Activated T-cell treated with anti-CD3 and anti-CD28 coated beads, Interleukin-2, amount 50 U/mL, for 72 hours (primary cell): ENCODE results near the gene DDX17. TPM values are rescaled to one million over a fixed set of nuclear protein-coding genes. Genes with fewer than 3 reads are reported as not detected.

Experiments
- ATAC-seq, 2 donors: fragments of 150-1000 bp; cut with Tn5 transposase; replicated peaks in 1 of 2; 2 replicates each; pipeline ENCODE4 v1.10.0; 2021; ENCODE audit warnings: moderate library complexity in 2 of 2, mild to moderate bottlenecking in 1 of 2
- DNase-seq, 2 donors: peaks; one replicate each; pipeline ENCODE4 v3.0.0; 2021 to 2022; ENCODE audit warnings: mixed read lengths in 1 of 2
- H3K27ac Mint-ChIP-seq: one replicate; pipeline ENCODE4 v1.8.0; 2022; ENCODE audit warnings: mild to moderate bottlenecking, moderate library complexity, mixed read lengths
- H3K27me3 Mint-ChIP-seq: one replicate; pipeline ENCODE4 v1.8.0; 2022; ENCODE audit warnings: low read depth, mixed read lengths
- H3K36me3 Mint-ChIP-seq, 2 donors: one replicate each; pipeline ENCODE4 v1.8.0; 2022; ENCODE audit warnings: mixed read lengths in 2 of 2, mild to moderate bottlenecking in 1 of 2; ENCODE audit not compliant: insufficient read depth in 2 of 2
- H3K4me1 Mint-ChIP-seq: one replicate; pipeline ENCODE4 v1.8.0; 2022; ENCODE audit warnings: low read depth, mixed read lengths
- H3K4me3 Mint-ChIP-seq, 2 donors: one replicate each; pipeline ENCODE4 v1.8.0; 2022; ENCODE audit warnings: mild to moderate bottlenecking in 2 of 2, mixed read lengths in 2 of 2, moderate library complexity in 2 of 2
- H3K9me3 Mint-ChIP-seq, 2 donors: one replicate each; pipeline ENCODE4 v1.8.0; 2022; ENCODE audit warnings: mixed read lengths in 2 of 2
- total RNA-seq, 2 donors: library from RNA; stranded (reverse); gene quantifications; one replicate each; pipeline ENCODE4 v1.2.3, GENCODE V29; 2022

Gene DDX17
- total RNA-seq, 2 donors from 2014 or later, result 374 to 431 TPM

- no peak for ATAC-seq
These were observed 61.3 kb downstream of the DDX17 start for GRCh38 chr22:38444783-38445182.

DNA sequence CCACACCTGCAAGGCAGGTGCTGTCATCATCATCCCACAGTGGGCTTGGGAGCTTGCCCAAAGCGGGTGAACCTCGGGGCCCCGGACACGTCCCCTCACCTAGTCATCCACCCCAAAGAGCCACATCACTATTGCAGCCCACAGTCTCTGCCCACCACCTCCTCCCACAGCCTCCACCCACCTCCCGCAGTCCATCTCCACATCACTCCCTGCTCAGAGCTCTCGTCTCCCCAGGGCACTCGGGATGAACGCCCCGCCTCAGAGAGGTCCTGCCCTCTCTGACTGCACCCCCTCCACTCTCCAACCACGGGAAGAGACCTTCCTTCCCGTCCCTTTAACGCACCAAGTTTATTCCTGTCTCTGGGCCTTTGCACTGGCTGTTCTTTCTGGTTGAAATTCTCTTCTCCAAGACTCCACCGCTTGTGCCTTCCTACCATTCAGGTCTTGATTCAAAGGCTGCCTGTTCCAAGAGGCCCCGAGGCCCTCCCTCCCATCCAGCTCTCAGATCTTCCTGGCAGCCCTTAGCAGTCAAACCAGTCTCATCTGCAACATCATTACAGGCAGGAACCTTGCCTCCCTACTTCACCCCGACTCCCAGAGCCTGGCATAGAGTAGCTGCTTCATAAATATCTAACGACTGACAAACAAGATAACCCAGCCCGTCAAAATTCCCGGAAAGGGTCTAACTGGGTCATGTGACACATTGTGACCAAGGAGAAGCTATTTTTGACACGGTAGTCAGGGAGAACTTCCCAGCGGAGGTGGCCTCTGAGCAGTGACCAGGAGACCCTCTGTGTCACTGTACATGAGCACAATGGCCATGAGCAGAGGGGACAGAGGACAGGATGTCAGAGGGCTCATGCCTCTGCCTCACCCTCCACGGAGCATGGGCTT lies 62.2 kb downstream of the DDX17 start:
- Mint-ChIP-seq H3K27ac (no peak overlapping the region), H3K27me3 (peaks cover 6% of the 10 kb centered on the region), H3K4me3 (no peak overlapping the region), H3K9me3 (no peaks in the 10 kb centered on the region), H3K4me1 (no peaks in the 10 kb centered on the region), H3K36me3 (no peaks in the 10 kb centered on the region)
- DNase-seq, result no peak
- ATAC-seq, result no peak

More at GRCh38 chr22:38444783-38445182, 61.3 kb downstream of the DDX17 start:
- Mint-ChIP-seq H3K4me3 (no peak overlapping the region), H3K9me3 (no peaks in the 10 kb centered on the region), H3K4me1 (no peaks in the 10 kb centered on the region), H3K36me3 (no peaks in the 10 kb centered on the region), H3K27ac (no peak overlapping the region), H3K27me3 (peaks cover 6% of the 10 kb centered on the region)
- no peak for DNase-seq

DNA sequence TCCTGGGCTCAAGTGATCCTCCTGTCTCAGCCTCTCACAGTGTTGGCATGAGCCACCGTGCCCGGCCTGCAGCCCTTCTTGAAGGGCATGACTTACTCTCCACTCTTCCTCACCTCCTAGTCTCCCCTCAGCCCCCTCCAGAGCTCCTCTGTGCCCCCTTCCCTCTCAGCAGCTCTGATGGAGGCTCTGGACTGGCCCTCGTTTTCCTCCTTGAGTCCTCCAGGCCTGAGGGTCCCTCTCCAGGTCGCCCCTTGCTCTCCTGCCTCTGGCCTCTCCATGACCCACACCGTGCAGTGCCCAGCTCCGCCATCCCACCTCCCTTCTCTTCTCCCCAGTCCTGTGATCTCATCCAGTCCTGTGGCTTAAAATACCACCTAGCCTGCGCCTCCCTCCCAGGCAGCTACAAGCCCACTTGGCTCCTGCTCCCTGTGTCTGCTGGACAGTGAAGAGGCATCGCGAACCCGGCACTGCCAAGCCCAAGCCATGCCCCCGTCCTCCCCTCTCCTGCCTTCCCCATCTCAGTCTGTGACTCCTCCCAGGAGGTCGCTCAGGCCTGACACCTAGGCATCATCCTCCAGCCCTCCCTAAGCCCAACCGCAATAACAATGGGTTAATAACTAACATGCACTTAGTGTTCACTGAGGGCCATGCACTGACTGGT lies 63.0 kb downstream of the DDX17 start:
- Mint-ChIP-seq H3K4me3 (no peak overlapping the region), H3K27me3 (peaks cover 6% of the 10 kb centered on the region), H3K4me1 (no peaks in the 10 kb centered on the region), H3K36me3 (no peaks in the 10 kb centered on the region), H3K27ac (no peak overlapping the region), H3K9me3 (no peaks in the 10 kb centered on the region)
- DNase-seq (no peak), ATAC-seq (no peak)

- no peak for DNase-seq
- H3K36me3 Mint-ChIP-seq, result no peaks in the 10 kb centered on the region
- no peak overlapping the region for H3K27ac Mint-ChIP-seq
- no peak for ATAC-seq
- H3K27me3 Mint-ChIP-seq, result peaks cover 6% of the 10 kb centered on the region
- no peak overlapping the region for H3K4me3 Mint-ChIP-seq
- no peaks in the 10 kb centered on the region for H3K9me3 Mint-ChIP-seq
- no peaks in the 10 kb centered on the region for H3K4me1 Mint-ChIP-seq
These were observed 64.4 kb downstream of the DDX17 start for GRCh38 chr22:38441620-38442287.

- no peaks in the 10 kb centered on the region for H3K9me3 Mint-ChIP-seq
- no peak for ATAC-seq
These were observed 65.3 kb downstream of the DDX17 start for GRCh38 chr22:38440747-38441350.

DNA sequence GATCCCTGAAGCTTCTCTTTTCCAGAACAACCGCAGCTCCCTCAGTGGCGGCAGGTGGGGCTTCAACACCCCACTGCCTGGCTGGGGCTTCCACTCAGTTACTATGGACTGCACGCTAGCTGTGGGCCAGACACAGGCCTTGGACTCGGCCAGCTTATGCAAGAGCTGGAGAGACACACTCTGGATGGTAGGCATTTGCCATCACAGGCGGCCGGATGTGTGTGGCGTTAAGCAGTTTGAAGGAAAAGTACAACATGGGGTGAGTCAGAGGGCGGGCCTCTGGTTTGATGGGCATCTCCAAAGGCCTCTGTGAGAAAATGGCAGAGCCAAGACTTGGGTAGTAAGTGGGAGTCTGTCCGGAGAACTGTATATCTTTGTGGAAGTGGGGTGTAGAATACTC lies 68.7 kb downstream of the DDX17 start:
- ATAC-seq, result no peak
- H3K27me3 Mint-ChIP-seq, result peaks cover 6% of the 10 kb centered on the region
- H3K4me1 Mint-ChIP-seq, result no peaks in the 10 kb centered on the region
- no peaks in the 10 kb centered on the region for H3K36me3 Mint-ChIP-seq
- no peak overlapping the region for H3K4me3 Mint-ChIP-seq
- no peak for DNase-seq
- H3K27ac Mint-ChIP-seq, result no peak overlapping the region
- H3K9me3 Mint-ChIP-seq, result no peaks in the 10 kb centered on the region

More at GRCh38 chr22:38440747-38441350, 65.3 kb downstream of the DDX17 start:
- Mint-ChIP-seq H3K4me3 (no peak overlapping the region), H3K36me3 (no peaks in the 10 kb centered on the region), H3K27me3 (peaks cover 6% of the 10 kb centered on the region), H3K27ac (no peak overlapping the region), H3K4me1 (no peaks in the 10 kb centered on the region)
- DNase-seq, result no peak

GRCh38 chr22:38436629-38437395 lies 69.3 kb downstream of the DDX17 start:
- H3K4me3 Mint-ChIP-seq, result no peak overlapping the region
- H3K36me3 Mint-ChIP-seq, result no peaks in the 10 kb centered on the region
- no peaks in the 10 kb centered on the region for H3K4me1 Mint-ChIP-seq
- peaks cover 6% of the 10 kb centered on the region for H3K27me3 Mint-ChIP-seq
- DNase-seq (no peak), ATAC-seq (no peak)
- no peak overlapping the region for H3K27ac Mint-ChIP-seq
- no peaks in the 10 kb centered on the region for H3K9me3 Mint-ChIP-seq

DNA sequence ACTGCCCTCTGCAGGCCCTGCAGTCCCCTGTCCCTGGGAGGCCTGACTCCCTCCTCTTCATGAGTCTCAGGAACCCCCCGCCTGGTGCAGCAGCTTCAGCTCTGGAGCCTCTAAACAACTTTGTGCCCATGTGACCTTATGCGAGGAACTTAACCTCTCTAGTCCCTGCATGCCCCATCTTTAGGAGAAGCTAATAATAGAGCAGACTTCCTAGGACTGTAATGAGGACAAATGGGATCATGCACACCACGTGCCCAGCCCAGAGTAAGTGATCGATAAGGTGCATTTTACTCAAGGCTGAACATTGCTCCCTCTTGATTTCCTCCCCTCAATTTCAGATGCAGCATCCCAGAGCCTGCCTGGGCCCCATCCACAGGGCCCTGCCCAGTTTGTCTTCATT lies 70.1 kb downstream of the DDX17 start:
- H3K4me3 Mint-ChIP-seq, result no peak overlapping the region

DNA sequence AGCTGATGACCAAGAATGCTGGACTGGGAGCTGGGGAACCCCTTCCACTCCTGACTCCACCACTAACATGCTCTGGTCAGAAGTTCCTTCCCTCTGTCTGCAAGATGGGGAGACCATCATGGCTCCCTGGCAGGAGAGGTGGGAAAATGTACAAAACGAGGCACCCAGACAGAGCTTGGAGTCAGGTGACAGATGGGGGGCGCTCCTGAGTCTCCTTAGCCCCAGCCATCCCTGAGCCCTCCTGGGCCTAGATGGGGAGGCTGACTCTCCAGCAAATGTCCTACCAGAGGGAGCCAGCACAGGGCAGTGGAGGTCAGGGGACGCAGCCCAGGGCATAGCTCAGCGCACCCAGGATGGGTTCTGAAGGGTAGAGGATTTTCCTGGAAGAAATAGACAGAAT lies 71.1 kb downstream of the DDX17 start:
- Mint-ChIP-seq H3K36me3 (no peaks in the 10 kb centered on the region), H3K9me3 (no peaks in the 10 kb centered on the region), H3K4me3 (no peak overlapping the region), H3K27me3 (no peaks in the 10 kb centered on the region), H3K27ac (no peak overlapping the region), H3K4me1 (no peaks in the 10 kb centered on the region)
- no peak for ATAC-seq
- DNase-seq, result no peak

More for the DNA sequence above, 70.1 kb downstream of the DDX17 start:
- H3K27me3 Mint-ChIP-seq, result peaks cover 6% of the 10 kb centered on the region
- H3K36me3 Mint-ChIP-seq, result no peaks in the 10 kb centered on the region
- H3K4me1 Mint-ChIP-seq, result no peaks in the 10 kb centered on the region
- H3K27ac Mint-ChIP-seq, result no peak overlapping the region
- ATAC-seq (no peak), DNase-seq (no peak)
- H3K9me3 Mint-ChIP-seq, result no peaks in the 10 kb centered on the region

- DNase-seq (no peak), ATAC-seq (no peak)
- no peak overlapping the region for H3K27ac Mint-ChIP-seq
- no peaks in the 10 kb centered on the region for H3K36me3 Mint-ChIP-seq
- H3K9me3 Mint-ChIP-seq, result no peaks in the 10 kb centered on the region
- H3K4me3 Mint-ChIP-seq, result no peak overlapping the region
- no peaks in the 10 kb centered on the region for H3K4me1 Mint-ChIP-seq
- no peaks in the 10 kb centered on the region for H3K27me3 Mint-ChIP-seq
These were observed 72.2 kb downstream of the DDX17 start for GRCh38 chr22:38433871-38434270.
